WTC11 (cell line): ENCODE measurements around the gene TDRKH. TPM values are rescaled to one million over a fixed set of nuclear protein-coding genes. Genes with fewer than 3 reads are reported as not detected.
"Not testable (repeated sequence)": the region's sequence is repeated elsewhere in the genome, so short reads cannot be mapped to it uniquely, and the experiment has no call there.

Experiments
- ATAC-seq: fragments of 200-7000 bp; cut with Tn5 transposase; 2 replicates; pipeline ENCODE4 v1.10.0; 2021; ENCODE audit warnings: mild to moderate bottlenecking, moderate library complexity
- CTCF ChIA-PET: fragments of 300-600 bp; sonication (Branson Sonifier 250); formaldehyde crosslinking; loops from one replicate; lab custom pipeline; 2021; ENCODE audit warnings: antibody characterized with exemption; lab: Charles Lee
- POLR2A ChIA-PET: fragments of 350-600 bp; sonication (Branson Sonifier 250); formaldehyde crosslinking; loops from one replicate; lab custom pipeline; 2021; ENCODE audit warnings: antibody characterized with exemption; lab: Charles Lee
- DNase-seq: peaks from one replicate; pipeline ENCODE4 v3.0.0; 2021; ENCODE audit warnings: low spot score
- H3K27ac Mint-ChIP-seq: 2 replicates; pipeline ENCODE4 v1.8.0; 2021; ENCODE audit warnings: mixed read lengths
- H3K27me3 Mint-ChIP-seq: 2 replicates; pipeline ENCODE4 v1.8.0; 2021; ENCODE audit warnings: low read depth, mild to moderate bottlenecking, moderate library complexity, mixed read lengths
- H3K36me3 Mint-ChIP-seq: 2 replicates; pipeline ENCODE4 v1.8.0; 2021; ENCODE audit warnings: mixed read lengths
- H3K4me1 Mint-ChIP-seq: 2 replicates; pipeline ENCODE4 v1.8.0; 2022; ENCODE audit warnings: mixed read lengths
- H3K4me3 Mint-ChIP-seq: 2 replicates; pipeline ENCODE4 v1.8.0; 2021; ENCODE audit warnings: mild to moderate bottlenecking, moderate library complexity, mixed read lengths
- H3K9me3 Mint-ChIP-seq: 2 replicates; pipeline ENCODE4 v1.8.0; 2021; ENCODE audit warnings: mixed read lengths
- ATF1 ChIP-seq: sonication (generic); formaldehyde crosslinking; IDR thresholded peaks from 2 replicates; pipeline ENCODE4 v1.8.1; 2023; ENCODE audit warnings: mild to moderate bottlenecking, moderate library complexity, missing genetic modification reagents
- ATF2 ChIP-seq: sonication (generic); formaldehyde crosslinking; IDR thresholded peaks from 2 replicates; pipeline ENCODE4 v1.8.1; 2022; ENCODE audit warnings: low read depth, missing genetic modification reagents, borderline replicate concordance
- ATF3 ChIP-seq: sonication (generic); formaldehyde crosslinking; conservative IDR thresholded peaks from 2 replicates; pipeline ENCODE4 v1.8.1; 2022; ENCODE audit warnings: mild to moderate bottlenecking, missing genetic modification reagents
- ATF6 ChIP-seq: sonication (generic); formaldehyde crosslinking; IDR thresholded peaks from 2 replicates; pipeline ENCODE4 v1.8.1; 2023; ENCODE audit warnings: mild to moderate bottlenecking, missing genetic modification reagents
- CREB1 ChIP-seq: sonication (generic); formaldehyde crosslinking; IDR thresholded peaks from 2 replicates; pipeline ENCODE4 v1.8.0; 2023; ENCODE audit warnings: mild to moderate bottlenecking, missing genetic modification reagents
- CTCF ChIP-seq: fragments of 200-600 bp; IDR thresholded peaks from 2 replicates; pipeline ENCODE4 v1.8.0; 2022; ENCODE audit warnings: antibody characterized with exemption
- E2F4 ChIP-seq: sonication (generic); formaldehyde crosslinking; IDR thresholded peaks from 2 replicates; pipeline ENCODE4 v1.8.1; 2022; ENCODE audit warnings: low read depth, mild to moderate bottlenecking, moderate library complexity, missing genetic modification reagents, borderline replicate concordance
- IRF2 ChIP-seq: sonication (generic); formaldehyde crosslinking; IDR thresholded peaks from 2 replicates; pipeline ENCODE4 v1.8.0; 2022; ENCODE audit warnings: low read depth, missing genetic modification reagents, borderline replicate concordance
- JUN ChIP-seq: sonication (generic); formaldehyde crosslinking; IDR thresholded peaks from 2 replicates; pipeline ENCODE4 v1.8.0; 2023; ENCODE audit warnings: mild to moderate bottlenecking, missing genetic modification reagents
- KAT7 ChIP-seq: sonication (generic); formaldehyde crosslinking; IDR thresholded peaks from 2 replicates; pipeline ENCODE4 v1.8.1; 2023; ENCODE audit warnings: missing genetic modification reagents, mild to moderate bottlenecking, borderline replicate concordance
- MXD4 ChIP-seq: fragments of 250-450 bp; sonication (Bioruptor Pico); IDR thresholded peaks from 2 replicates; pipeline ENCODE4 v1.8.0; 2021; ENCODE audit warnings: mild to moderate bottlenecking, moderate library complexity, borderline replicate concordance
- NFATC4 ChIP-seq: fragments of 250-450 bp; sonication (Bioruptor Pico); IDR thresholded peaks from 2 replicates; pipeline ENCODE4 v1.9.0; 2021; ENCODE audit warnings: mild to moderate bottlenecking
- NFE2L1 ChIP-seq: sonication (generic); formaldehyde crosslinking; IDR thresholded peaks from 2 replicates; pipeline ENCODE4 v1.8.1; 2023; ENCODE audit warnings: missing genetic modification reagents
- NR3C1 ChIP-seq: sonication (generic); formaldehyde crosslinking; conservative IDR thresholded peaks from 2 replicates; pipeline ENCODE4 v1.8.1; 2023; ENCODE audit warnings: low read depth, mild to moderate bottlenecking, missing genetic modification reagents
- RELA ChIP-seq: sonication (generic); formaldehyde crosslinking; IDR thresholded peaks from 2 replicates; pipeline ENCODE4 v1.8.1; 2022; ENCODE audit warnings: missing genetic modification reagents, mild to moderate bottlenecking, borderline replicate concordance
- RORB ChIP-seq: fragments of 250-450 bp; sonication (Bioruptor Pico); IDR thresholded peaks from 2 replicates; pipeline ENCODE4 v1.9.0; 2021; ENCODE audit warnings: mild to moderate bottlenecking
- SP1 ChIP-seq: sonication (generic); formaldehyde crosslinking; conservative IDR thresholded peaks from 2 replicates; pipeline ENCODE4 v1.8.1; 2022; ENCODE audit warnings: missing genetic modification reagents
- TEAD4 ChIP-seq: sonication (generic); formaldehyde crosslinking; IDR thresholded peaks from 2 replicates; pipeline ENCODE4 v1.8.0; 2022; ENCODE audit warnings: mild to moderate bottlenecking, missing genetic modification reagents
- ZNF138 ChIP-seq: sonication (generic); formaldehyde crosslinking; conservative IDR thresholded peaks from 2 replicates; pipeline ENCODE4 v1.8.1; 2022; ENCODE audit warnings: mild to moderate bottlenecking, moderate library complexity, missing genetic modification reagents
- ZNF232 ChIP-seq: sonication (generic); formaldehyde crosslinking; IDR thresholded peaks from 2 replicates; pipeline ENCODE4 v1.8.0; 2022; ENCODE audit warnings: mild to moderate bottlenecking, missing genetic modification reagents
- ZNF263 ChIP-seq: sonication (generic); formaldehyde crosslinking; IDR thresholded peaks from 2 replicates; pipeline ENCODE4 v1.8.1; 2022; ENCODE audit warnings: low read depth, mild to moderate bottlenecking, moderate library complexity, missing genetic modification reagents
- total RNA-seq: library from RNA; stranded (reverse); gene quantifications from 3 replicates; pipeline ENCODE4 v1.2.3, GENCODE V29; 2021

The TDRKH gene
- total RNA-seq, 1 experiment from 2014 or later, result 21.8 TPM

- H3K36me3 Mint-ChIP-seq, result peaks cover 19% of the 10 kb centered on the region
- CTCF ChIA-PET, result interaction anchor here (1.3 kb wide), 1 partner anchor 99 kb away, joined by 3 read pairs; no protein-coding TSS in a partner anchor
- POLR2A ChIA-PET, result no interaction called here
These were observed 52.8 kb downstream of the TDRKH start for GRCh38 chr1:151737479-151737878.

GRCh38 chr1:151737026-151737425 is 53.3 kb downstream of the TDRKH start:
- CTCF ChIA-PET, result interaction anchor here (1.3 kb wide), 1 partner anchor 100 kb away, joined by 3 read pairs; no protein-coding TSS in a partner anchor
- H3K36me3 Mint-ChIP-seq, result peaks cover 19% of the 10 kb centered on the region
- no peak for DNase-seq
- peaks cover 25% of the 10 kb centered on the region for H3K9me3 Mint-ChIP-seq
- peaks cover 3% of the 10 kb centered on the region; the same call in 1 of the 2 replicates for H3K27me3 Mint-ChIP-seq
- H3K4me1 Mint-ChIP-seq, result peaks cover 9% of the 10 kb centered on the region
- TF ChIP-seq NR3C1 (CRISPR knock-in tag) (no peak), ZNF138 (CRISPR knock-in tag) (no peak), IRF2 (CRISPR knock-in tag) (no peak), MXD4 (CRISPR knock-in tag) (no peak), RORB (CRISPR knock-in tag) (no peak), ZNF263 (CRISPR knock-in tag) (no peak), CTCF (no peak), ZNF232 (CRISPR knock-in tag) (no peak)
- no peak for ATAC-seq
- no peak overlapping the region for H3K27ac Mint-ChIP-seq
- H3K4me3 Mint-ChIP-seq, result no peak overlapping the region
- POLR2A ChIA-PET, result no interaction called here

More at GRCh38 chr1:151737479-151737878, 52.8 kb downstream of the TDRKH start:
- no peak for TF ChIP-seq KAT7 (CRISPR knock-in tag)
- TF ChIP-seq SP1 (CRISPR knock-in tag), result no peak
- no peak for TF ChIP-seq ATF3 (CRISPR knock-in tag)
- TF ChIP-seq ATF1 (CRISPR knock-in tag), result no peak
- no peak for TF ChIP-seq ATF6 (CRISPR knock-in tag)
- TF ChIP-seq CREB1 (CRISPR knock-in tag), result no peak
- no peak for TF ChIP-seq NFATC4
- TF ChIP-seq JUN (CRISPR knock-in tag), result no peak
- DNase-seq (no peak), ATAC-seq (no peak)
- peaks cover 25% of the 10 kb centered on the region for H3K9me3 Mint-ChIP-seq
- no peak overlapping the region for H3K4me3 Mint-ChIP-seq
- H3K4me1 Mint-ChIP-seq, result peaks cover 9% of the 10 kb centered on the region
- H3K27ac Mint-ChIP-seq, result no peak overlapping the region
- H3K27me3 Mint-ChIP-seq, result peaks cover 3% of the 10 kb centered on the region; the same call in 1 of the 2 replicates

GRCh38 chr1:151733995-151734394 is 56.3 kb downstream of the TDRKH start:
- H3K9me3 Mint-ChIP-seq, result peaks cover 25% of the 10 kb centered on the region
- H3K4me1 Mint-ChIP-seq, result peaks cover 11% of the 10 kb centered on the region
- POLR2A ChIA-PET, H3K27me3 Mint-ChIP-seq, H3K27ac Mint-ChIP-seq, H3K4me3 Mint-ChIP-seq, ATAC-seq, DNase-seq: not testable (repeated sequence)
- H3K36me3 Mint-ChIP-seq, result peaks cover 19% of the 10 kb centered on the region
- CTCF ChIA-PET, result interaction anchor here (1.0 to 3.2 kb wide), 10 partner anchors 11 to 248 kb away, joined by 3 to 48 read pairs (median 9); partner anchors contain the start of genes CELF3, MRPL9 and RIIAD1

GRCh38 chr1:151733126-151733525 is 57.2 kb downstream of the TDRKH start:
- CTCF ChIA-PET, result interaction anchor here (1.0 to 3.2 kb wide), 4 partner anchors 17 to 139 kb away, joined by 5 to 48 read pairs (median 23); partner anchors contain the start of gene CELF3
- H3K27me3 Mint-ChIP-seq, result peaks cover 3% of the 10 kb centered on the region; the same call in 1 of the 2 replicates

More at GRCh38 chr1:151733126-151733525, 57.2 kb downstream of the TDRKH start:
- H3K9me3 Mint-ChIP-seq, result peaks cover 17% of the 10 kb centered on the region
- POLR2A ChIA-PET, result no interaction called here
- no peak for DNase-seq
- peaks cover 19% of the 10 kb centered on the region for H3K4me1 Mint-ChIP-seq
- no peak overlapping the region for H3K4me3 Mint-ChIP-seq
- no peak overlapping the region for H3K27ac Mint-ChIP-seq
- peaks cover 17% of the 10 kb centered on the region for H3K36me3 Mint-ChIP-seq
- no peak for ATAC-seq
- no peak for TF ChIP-seq ATF2 (CRISPR knock-in tag)
- no peak for TF ChIP-seq TEAD4 (CRISPR knock-in tag)
- no peak for TF ChIP-seq RELA (CRISPR knock-in tag)
- TF ChIP-seq E2F4 (CRISPR knock-in tag), result no peak
- no peak for TF ChIP-seq NFE2L1
